ENCODE measurements around the gene GINS3.
"Not testable (repeated sequence)": the region's sequence is repeated elsewhere in the genome, so short reads cannot be mapped to it uniquely, and the experiment has no call there.

Gene GINS3

DNA sequence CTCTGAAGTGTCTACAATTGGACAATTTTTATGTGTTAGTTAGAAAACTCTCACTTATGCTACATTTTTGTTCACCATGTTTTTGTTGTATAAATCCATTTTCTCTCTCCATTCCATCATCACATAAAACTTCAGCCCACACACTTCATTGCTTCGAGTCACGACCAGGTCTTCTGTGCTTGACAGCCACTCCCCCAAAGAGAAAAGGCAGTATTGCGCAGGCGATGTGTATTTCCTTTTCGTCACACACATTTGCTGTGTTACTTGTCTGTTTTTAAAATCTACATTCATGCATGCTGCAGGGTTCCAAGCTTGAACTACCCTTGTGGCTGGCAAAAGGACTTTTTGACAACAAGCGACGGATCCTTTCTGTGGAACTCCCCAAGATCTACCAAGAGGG is 10.5 kb downstream of the GINS3 start:
- Histone ChIP-seq H3K9ac (ENCODE audit: insufficient read length) (no peak overlapping the region), H3K4me3 (no peak overlapping the region), H3K36me3 (ENCODE audit: insufficient read depth, low read length) (peaks cover 9% of the 10 kb centered on the region), H3K9me3 (ENCODE audit: low read depth, low read length) (no peaks in the 10 kb centered on the region; the same call in 1 of the 2 replicates), H3K27ac (no peak overlapping the region)
- DNase-seq (ENCODE audit: low read depth, low spot score): no peak
- no peak for TF ChIP-seq POLR2AphosphoS5 (IDR thresholded peaks at IDR 0.05; ENCODE audit: borderline replicate concordance, low read depth, low read length)
- TF ChIP-seq FOXP2 (optimal IDR thresholded peaks at IDR 0.05; ENCODE audit: control extremely low read depth, extremely low read length, insufficient read depth): no peak
- TF ChIP-seq EZH2 (IDR thresholded peaks at IDR 0.05): no peak

DNA sequence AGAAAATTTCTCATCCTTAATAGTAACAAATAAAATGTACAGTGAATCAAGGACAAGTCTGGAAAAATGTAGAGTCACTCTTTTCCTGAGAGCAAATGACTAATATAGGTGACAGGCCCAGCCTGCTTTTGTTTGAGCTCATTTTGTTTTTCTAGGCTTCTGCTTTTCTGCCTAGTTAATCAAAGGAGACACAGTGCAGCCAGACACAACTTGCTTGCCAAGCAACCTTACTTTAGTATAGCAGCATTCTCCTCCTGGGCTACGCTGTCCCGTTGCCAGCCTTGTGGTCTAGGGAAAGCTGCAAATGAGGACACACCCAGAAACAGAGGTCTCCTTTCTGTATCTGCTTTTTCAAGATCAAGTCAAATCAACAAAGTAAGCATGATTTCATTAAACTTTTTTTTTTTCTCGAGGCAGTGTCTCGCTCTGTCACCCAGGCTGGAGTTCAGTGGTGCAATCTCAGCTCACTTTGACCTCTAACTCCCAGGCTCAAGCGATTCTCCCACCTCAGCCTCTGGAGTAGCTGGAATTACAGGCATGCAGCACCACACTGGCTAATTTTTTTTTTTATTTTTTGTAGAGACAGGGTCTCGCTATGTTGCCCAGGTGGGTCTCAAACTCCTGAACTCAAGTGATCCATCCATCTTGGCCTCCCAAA is 17.2 kb downstream of the GINS3 start:
- H3K36me3 ChIP-seq (ENCODE audit: insufficient read depth, low read length): no peaks in the 10 kb centered on the region
- DNase-seq (ENCODE audit: low read depth, low spot score): no peak
- H3K9ac ChIP-seq (ENCODE audit: insufficient read length): no peak overlapping the region
- no peak for TF ChIP-seq EZH2 (IDR thresholded peaks at IDR 0.05)
- TF ChIP-seq FOXP2 (optimal IDR thresholded peaks at IDR 0.05; ENCODE audit: control extremely low read depth, extremely low read length, insufficient read depth): no peak
- TF ChIP-seq POLR2AphosphoS5 (IDR thresholded peaks at IDR 0.05; ENCODE audit: borderline replicate concordance, low read depth, low read length): no peak
- H3K9me3 ChIP-seq (ENCODE audit: low read depth, low read length): no peaks in the 10 kb centered on the region
- H3K27ac ChIP-seq: no peak overlapping the region
- H3K4me3 ChIP-seq: no peak overlapping the region

DNA sequence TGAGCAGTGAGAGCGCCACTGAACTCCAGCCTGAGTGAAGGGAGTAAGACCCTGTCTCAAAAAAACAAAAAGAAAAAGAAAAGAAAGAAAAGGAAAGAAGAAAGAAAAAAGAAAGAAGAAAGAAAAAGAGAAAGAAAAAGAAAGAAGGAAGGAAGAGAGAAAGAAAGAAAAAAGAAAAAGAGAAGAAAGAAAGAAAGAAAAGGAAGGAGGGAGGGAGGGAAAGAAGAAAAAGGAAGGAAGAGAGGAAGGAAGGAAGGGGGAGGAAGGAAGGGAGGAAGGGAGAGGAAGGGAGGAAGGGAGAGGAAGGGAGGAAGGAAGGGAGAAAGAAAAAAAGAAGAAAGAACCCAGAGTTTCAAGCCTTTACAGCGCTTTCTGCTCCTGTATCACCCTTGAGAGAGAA is 19.1 kb downstream of the GINS3 start:
- H3K27ac ChIP-seq: no peak overlapping the region
- no peaks in the 10 kb centered on the region for H3K36me3 ChIP-seq (ENCODE audit: insufficient read depth, low read length)
- no peak for DNase-seq (ENCODE audit: low read depth, low spot score)
- H3K4me3 ChIP-seq: no peak overlapping the region
- no peak overlapping the region for H3K9ac ChIP-seq (ENCODE audit: insufficient read length)
- no peaks in the 10 kb centered on the region for H3K9me3 ChIP-seq (ENCODE audit: low read depth, low read length)
- TF ChIP-seq POLR2AphosphoS5 (IDR thresholded peaks at IDR 0.05; ENCODE audit: borderline replicate concordance, low read depth, low read length): no peak
- TF ChIP-seq FOXP2 (optimal IDR thresholded peaks at IDR 0.05; ENCODE audit: control extremely low read depth, extremely low read length, insufficient read depth): no peak
- no peak for TF ChIP-seq EZH2 (IDR thresholded peaks at IDR 0.05)

DNA sequence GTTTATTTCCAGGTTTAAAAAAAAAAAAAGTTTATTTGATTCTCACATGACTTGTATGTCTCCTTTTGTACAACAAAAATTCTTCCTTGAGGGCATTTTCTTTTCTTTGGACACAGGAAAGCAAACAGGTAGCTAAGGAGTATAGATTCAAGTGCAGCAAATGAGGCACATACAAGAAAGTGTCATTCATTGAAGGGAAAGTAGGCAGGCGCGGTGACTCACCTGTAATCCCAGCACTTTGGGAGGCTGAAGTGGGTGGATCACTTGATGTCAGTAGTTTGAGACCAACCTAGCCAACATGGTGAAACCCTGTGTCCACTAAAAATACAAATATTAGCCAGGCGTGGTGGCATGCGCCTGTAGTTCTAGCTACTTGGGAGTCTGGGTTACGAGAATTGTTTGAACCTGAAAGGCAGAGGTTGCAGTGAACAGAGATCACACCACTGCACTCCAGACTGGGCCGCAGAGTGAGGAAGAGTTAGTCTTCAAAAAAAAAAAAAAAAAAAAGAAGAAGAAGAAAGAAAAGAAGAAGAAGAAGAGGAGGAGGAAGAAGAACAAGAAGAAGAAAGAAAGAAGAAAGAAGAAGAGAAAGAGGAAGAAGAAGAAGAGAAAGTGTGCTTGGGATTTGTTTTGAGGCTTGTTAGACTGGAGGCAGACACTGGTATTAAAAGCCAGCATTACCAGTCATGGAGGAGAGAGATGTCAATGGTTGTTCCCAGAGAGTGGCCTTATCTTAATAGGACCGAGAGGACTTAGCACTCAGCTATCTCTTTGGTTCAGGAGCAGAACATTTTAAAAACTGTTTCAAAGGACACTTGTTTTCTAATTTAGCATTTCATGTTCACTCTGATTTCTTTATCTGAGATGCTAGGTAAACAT is 19.7 kb downstream of the GINS3 start:
- DNase-seq (ENCODE audit: low read depth, low spot score): no peak
- Histone ChIP-seq H3K4me3 (no peak overlapping the region), H3K36me3 (ENCODE audit: insufficient read depth, low read length) (no peaks in the 10 kb centered on the region), H3K9me3 (ENCODE audit: low read depth, low read length) (no peaks in the 10 kb centered on the region), H3K27ac (no peak overlapping the region), H3K9ac (ENCODE audit: insufficient read length) (no peak overlapping the region)
- TF ChIP-seq FOXP2 (optimal IDR thresholded peaks at IDR 0.05; ENCODE audit: control extremely low read depth, extremely low read length, insufficient read depth): no peak
- TF ChIP-seq POLR2AphosphoS5 (IDR thresholded peaks at IDR 0.05; ENCODE audit: borderline replicate concordance, low read depth, low read length): no peak
- no peak for TF ChIP-seq EZH2 (IDR thresholded peaks at IDR 0.05)

DNA sequence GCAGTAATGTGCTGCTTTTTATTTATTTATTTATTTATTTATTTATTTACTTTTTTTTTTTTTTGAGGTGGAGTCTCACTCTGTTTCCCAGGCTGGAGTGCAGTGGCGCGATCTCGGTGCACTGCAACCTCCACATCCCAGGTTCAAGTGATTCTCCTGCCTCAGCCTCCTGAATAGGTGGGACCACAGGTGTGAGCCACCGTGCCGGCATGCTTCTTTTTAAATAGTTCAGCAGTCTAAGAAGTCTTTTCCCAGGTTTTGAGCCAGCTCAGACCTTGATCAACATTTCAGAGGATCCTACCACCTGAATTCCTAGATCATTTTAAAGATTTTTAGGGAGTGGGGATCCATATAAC is 20.3 kb downstream of the GINS3 start:
- DNase-seq (ENCODE audit: low read depth, low spot score); H3K27ac ChIP-seq: not testable (repeated sequence)

DNA sequence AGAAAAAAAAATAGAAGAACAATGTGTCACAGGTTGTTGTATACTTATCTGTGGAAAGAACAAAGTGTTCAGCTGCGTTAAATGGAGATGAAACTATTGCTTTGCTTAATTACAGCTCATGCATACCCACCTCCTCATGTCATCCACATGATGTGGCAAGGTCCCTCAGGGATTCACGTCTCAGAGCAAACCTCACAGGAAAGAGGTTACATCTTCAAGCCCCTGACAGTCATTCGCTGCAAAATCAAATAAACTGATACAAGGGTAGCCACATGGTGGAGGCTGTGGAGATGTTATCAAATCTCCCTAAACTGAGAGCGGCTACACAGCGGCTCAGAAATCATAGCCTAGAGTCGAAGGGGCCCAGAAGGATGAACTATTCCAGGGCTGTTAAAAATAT is 21.1 kb downstream of the GINS3 start:
- no peak overlapping the region for H3K9ac ChIP-seq (ENCODE audit: insufficient read length)
- no peak overlapping the region for H3K4me3 ChIP-seq
- no peak for TF ChIP-seq EZH2 (IDR thresholded peaks at IDR 0.05)
- no peak for TF ChIP-seq FOXP2 (optimal IDR thresholded peaks at IDR 0.05; ENCODE audit: control extremely low read depth, extremely low read length, insufficient read depth)
- no peak for TF ChIP-seq POLR2AphosphoS5 (IDR thresholded peaks at IDR 0.05; ENCODE audit: borderline replicate concordance, low read depth, low read length)
- H3K36me3 ChIP-seq (ENCODE audit: insufficient read depth, low read length): no peaks in the 10 kb centered on the region
- H3K9me3 ChIP-seq (ENCODE audit: low read depth, low read length): no peaks in the 10 kb centered on the region
- DNase-seq (ENCODE audit: low read depth, low spot score): no peak
- H3K27ac ChIP-seq: no peak overlapping the region

More for the DNA sequence above, 20.3 kb downstream of the GINS3 start:
- not testable (repeated sequence) for H3K4me3 ChIP-seq; H3K9me3 ChIP-seq (ENCODE audit: low read depth, low read length); H3K9ac ChIP-seq (ENCODE audit: insufficient read length); H3K36me3 ChIP-seq (ENCODE audit: insufficient read depth, low read length)

DNA sequence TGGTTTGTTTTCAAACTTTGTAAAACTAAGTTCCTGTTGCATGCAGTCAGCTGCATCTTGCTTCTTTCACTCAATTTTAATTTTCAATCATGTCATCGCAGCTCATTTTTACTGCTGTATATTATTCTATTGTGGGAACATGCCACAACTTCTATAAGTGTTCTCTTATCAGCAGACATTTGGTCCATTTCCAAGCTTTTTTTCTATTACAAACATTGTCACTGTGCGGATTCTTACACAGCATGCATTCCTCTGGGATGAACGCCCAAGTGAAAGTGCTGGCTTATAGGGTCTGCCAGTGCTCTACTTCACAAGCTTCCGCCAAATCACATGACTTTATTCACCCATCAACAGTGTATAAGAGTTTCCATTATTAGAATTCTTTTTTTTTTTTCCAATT is 22.7 kb downstream of the GINS3 start:
- DNase-seq (ENCODE audit: low read depth, low spot score): no peak
- Histone ChIP-seq H3K9ac (ENCODE audit: insufficient read length) (no peak overlapping the region), H3K4me3 (no peak overlapping the region), H3K9me3 (ENCODE audit: low read depth, low read length) (no peaks in the 10 kb centered on the region), H3K36me3 (ENCODE audit: insufficient read depth, low read length) (no peaks in the 10 kb centered on the region), H3K27ac (no peak overlapping the region)
- TF ChIP-seq EZH2 (IDR thresholded peaks at IDR 0.05): no peak
- no peak for TF ChIP-seq FOXP2 (optimal IDR thresholded peaks at IDR 0.05; ENCODE audit: control extremely low read depth, extremely low read length, insufficient read depth)
- TF ChIP-seq POLR2AphosphoS5 (IDR thresholded peaks at IDR 0.05; ENCODE audit: borderline replicate concordance, low read depth, low read length): no peak

DNA sequence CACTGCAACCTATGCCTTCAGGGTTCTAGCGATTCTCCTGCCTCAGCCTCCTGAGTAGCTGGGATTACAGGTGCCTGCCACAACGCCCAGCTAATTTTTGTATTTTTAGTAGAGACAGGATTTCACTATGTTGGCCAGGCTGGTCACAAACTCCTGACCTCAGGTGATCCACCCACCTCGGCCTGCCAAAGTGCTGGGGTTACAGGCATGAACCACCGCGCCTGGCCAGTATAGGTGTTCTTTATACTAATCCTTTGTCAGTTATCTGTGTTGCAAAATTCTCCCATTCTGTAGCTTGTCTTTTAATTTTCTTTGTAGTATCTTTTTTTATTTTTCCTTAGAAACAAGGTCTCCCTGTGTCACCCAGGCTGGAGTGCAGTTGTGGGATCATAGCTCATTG is 23.7 kb downstream of the GINS3 start:
- not testable (repeated sequence) for H3K36me3 ChIP-seq (ENCODE audit: insufficient read depth, low read length); H3K9ac ChIP-seq (ENCODE audit: insufficient read length); H3K27ac ChIP-seq; H3K9me3 ChIP-seq (ENCODE audit: low read depth, low read length); DNase-seq (ENCODE audit: low read depth, low spot score); H3K4me3 ChIP-seq

DNA sequence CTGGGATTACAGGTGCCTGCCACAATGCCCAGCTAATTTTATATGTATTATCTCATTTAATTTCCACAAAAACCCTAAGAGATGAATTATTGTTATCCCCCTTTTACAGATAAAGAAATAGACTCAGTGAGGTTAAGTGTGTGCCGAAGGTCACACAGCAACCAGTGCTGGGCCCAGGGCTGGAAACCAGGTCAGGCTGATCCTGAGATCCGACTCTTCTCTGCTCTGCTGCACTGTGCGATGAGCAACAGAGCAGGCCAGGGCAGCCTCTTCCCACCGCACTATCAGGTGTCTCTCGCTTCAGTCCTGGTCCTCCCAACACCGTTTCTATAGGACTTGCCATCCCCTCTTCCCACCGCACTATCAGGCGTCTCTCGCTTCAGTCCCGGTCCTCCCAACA is 24.8 kb downstream of the GINS3 start:
- no peak overlapping the region for H3K9ac ChIP-seq (ENCODE audit: insufficient read length)
- no peaks in the 10 kb centered on the region for H3K9me3 ChIP-seq (ENCODE audit: low read depth, low read length)
- H3K27ac ChIP-seq: no peak overlapping the region
- no peak overlapping the region for H3K4me3 ChIP-seq
- no peaks in the 10 kb centered on the region for H3K36me3 ChIP-seq (ENCODE audit: insufficient read depth, low read length)
- no peak for DNase-seq (ENCODE audit: low read depth, low spot score)
- TF ChIP-seq EZH2 (IDR thresholded peaks at IDR 0.05) (no peak), POLR2AphosphoS5 (IDR thresholded peaks at IDR 0.05; ENCODE audit: borderline replicate concordance, low read depth, low read length) (no peak), FOXP2 (optimal IDR thresholded peaks at IDR 0.05; ENCODE audit: control extremely low read depth, extremely low read length, insufficient read depth) (no peak)
